Effector memory CD8-positive, alpha-beta T cell (primary cell): ENCODE data around the gene RGS19.
A peak's percentile ranks its signal among the peaks of the same experiment; 100 is the strongest.

Experiments used
- ATAC-seq: fragments of 150-1000 bp; cut with Tn5 transposase; replicated peaks from 2 replicates; pipeline ENCODE4 v1.10.0; 2021; ENCODE audit warnings: mild to moderate bottlenecking, moderate library complexity
- DNase-seq, 3 experiments: peaks; one replicate each; pipeline ENCODE4 v3.0.0; 2021
- H3K27ac Mint-ChIP-seq, 2 donors: one replicate each; pipeline ENCODE4 v1.8.0; 2022; ENCODE audit warnings: mild to moderate bottlenecking in 2 of 2, mixed read lengths in 2 of 2, moderate library complexity in 2 of 2
- H3K27me3 Mint-ChIP-seq, 2 donors: one replicate each; pipeline ENCODE4 v1.8.0; 2022; ENCODE audit warnings: mixed read lengths in 2 of 2
- H3K36me3 Mint-ChIP-seq: one replicate; pipeline ENCODE4 v1.8.0; 2022; ENCODE audit warnings: mild to moderate bottlenecking, moderate library complexity, mixed read lengths; ENCODE audit not compliant: insufficient read depth
- H3K4me1 Mint-ChIP-seq, 2 donors: one replicate each; pipeline ENCODE4 v1.8.0; 2022; ENCODE audit warnings: low read depth in 2 of 2, mixed read lengths in 2 of 2
- H3K4me3 Mint-ChIP-seq, 2 donors: one replicate each; pipeline ENCODE4 v1.8.0; 2022; ENCODE audit warnings: mild to moderate bottlenecking in 2 of 2, mixed read lengths in 2 of 2, moderate library complexity in 2 of 2
- H3K9me3 Mint-ChIP-seq, 2 donors: one replicate each; pipeline ENCODE4 v1.8.0; 2022; ENCODE audit warnings: mixed read lengths in 2 of 2

The RGS19 gene

DNA sequence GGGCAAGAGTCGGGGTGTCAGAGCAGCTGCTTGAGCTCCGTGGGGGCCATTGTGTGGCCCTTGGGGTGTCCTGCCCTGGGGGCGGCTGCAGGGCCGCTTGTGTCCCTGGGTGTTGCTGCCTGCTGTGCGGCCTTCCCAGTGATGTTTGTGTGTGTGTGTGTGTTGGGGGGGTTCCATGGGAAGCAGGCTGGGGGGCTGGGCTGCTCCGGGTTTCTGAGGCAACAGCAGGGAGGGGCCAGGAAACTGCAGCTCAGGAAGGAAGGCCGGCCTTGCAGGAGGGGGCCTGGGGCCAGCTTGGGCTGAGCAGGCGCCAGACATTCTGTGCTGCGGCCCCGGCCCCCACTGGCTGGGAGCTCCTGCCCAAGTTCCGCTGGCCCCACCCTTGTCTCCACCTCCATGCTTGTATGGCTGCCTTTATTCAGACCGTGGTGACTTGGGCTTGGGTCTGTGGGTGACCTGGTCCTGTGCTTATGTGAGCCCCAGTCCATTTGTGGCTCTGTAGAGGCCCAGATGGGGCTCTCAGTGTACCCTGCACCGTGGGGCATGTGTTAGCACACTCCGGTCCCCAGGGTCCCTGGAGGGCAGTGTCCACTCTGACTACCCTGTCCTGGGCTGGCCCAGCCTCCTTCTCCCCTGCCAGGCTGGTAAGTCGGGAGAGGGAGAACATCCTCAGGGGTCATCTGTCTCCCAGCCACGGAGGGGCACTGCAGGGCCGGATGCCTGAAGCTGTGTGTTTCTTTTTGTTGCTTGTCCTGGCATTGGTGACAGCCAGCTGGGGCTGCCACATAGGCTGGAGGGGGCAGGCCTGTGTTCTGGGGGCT, 25.3 kb downstream of the RGS19 start:
- H3K4me3 Mint-ChIP-seq: no peak overlapping the region
- H3K27ac Mint-ChIP-seq: no peak overlapping the region
- H3K36me3 Mint-ChIP-seq: no peaks in the 10 kb centered on the region
- H3K9me3 Mint-ChIP-seq: no peaks in the 10 kb centered on the region
- no peak for ATAC-seq
- DNase-seq: no peak
- peaks cover 5 to 16% of the 10 kb centered on the region in 2 donors for H3K4me1 Mint-ChIP-seq
- H3K27me3 Mint-ChIP-seq: peaks cover 27 to 52% of the 10 kb centered on the region in 2 donors

DNA sequence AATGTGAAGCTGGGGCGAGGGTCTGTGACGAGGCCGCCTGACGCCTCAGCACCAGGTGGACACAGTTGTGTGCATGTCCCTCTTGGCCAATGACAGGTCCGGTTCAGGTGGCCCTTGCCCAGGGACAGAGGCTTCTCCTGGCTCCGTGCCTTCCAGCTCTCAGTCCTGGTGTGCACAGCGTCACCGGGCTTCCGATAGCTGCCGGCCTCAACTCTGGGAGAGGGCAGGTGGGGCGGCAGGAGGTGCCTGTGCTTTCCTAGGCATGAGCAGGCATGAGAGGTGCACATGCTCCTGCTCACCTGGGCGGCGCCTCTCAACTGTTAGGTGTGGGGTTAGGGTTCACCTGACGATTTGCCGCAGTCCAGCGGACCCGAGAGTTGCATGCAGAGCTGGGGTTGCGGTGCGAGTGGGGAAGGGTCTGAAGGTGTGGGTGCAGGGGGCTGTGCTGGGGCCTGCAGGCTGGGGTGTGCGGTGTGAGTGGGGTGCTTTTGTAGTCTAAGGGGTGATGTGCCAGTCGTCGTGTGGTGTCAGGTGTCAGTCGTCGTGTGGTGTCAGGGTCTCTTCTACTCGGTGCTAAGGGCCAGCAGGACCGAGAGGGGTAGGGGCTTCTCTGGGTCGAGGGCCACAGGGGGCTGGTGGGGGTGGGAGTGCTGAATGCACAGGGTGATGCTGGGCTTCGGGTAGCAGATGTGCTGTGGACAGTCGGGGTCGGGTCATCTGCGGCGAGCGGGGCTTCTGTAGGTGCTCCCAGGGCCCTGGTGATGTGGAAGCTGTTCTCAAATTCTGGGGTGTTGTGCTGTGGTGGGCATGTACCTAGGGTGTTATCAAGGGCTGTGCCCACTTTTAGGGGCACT, 26.1 kb downstream of the RGS19 start:
- Mint-ChIP-seq H3K9me3 (no peaks in the 10 kb centered on the region), H3K4me1 (peaks cover 2 to 13% of the 10 kb centered on the region in 2 donors), H3K36me3 (no peaks in the 10 kb centered on the region), H3K27ac (no peak overlapping the region), H3K27me3 (peaks cover 27 to 52% of the 10 kb centered on the region in 2 donors), H3K4me3 (no peak overlapping the region)
- ATAC-seq (no peak), DNase-seq (no peak)

DNA sequence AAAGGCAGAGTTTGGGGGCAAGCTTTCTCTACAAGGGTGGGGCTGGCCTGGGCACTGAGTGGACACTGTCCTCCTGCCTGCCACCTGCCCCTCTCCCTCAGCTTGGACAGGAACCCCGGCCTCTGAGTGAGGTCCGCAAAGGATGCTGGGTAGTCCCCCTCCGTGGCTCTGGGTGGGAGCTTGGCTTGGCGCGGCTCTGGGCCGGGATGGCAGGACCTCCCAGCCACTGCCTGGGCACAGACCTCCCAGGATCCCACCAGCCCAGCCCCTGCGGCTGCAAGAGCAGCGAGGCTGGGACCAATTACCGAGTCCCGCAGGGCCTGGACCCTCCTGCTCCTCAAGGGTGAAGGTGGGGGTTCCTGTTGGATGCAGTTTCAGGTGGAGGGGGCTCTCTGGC, 27.0 kb downstream of the RGS19 start:
- Mint-ChIP-seq H3K4me1 (peaks cover 0 to 10% of the 10 kb centered on the region in 2 donors), H3K9me3 (no peaks in the 10 kb centered on the region), H3K27me3 (peaks cover 29 to 58% of the 10 kb centered on the region in 2 donors), H3K27ac (no peak overlapping the region), H3K36me3 (no peaks in the 10 kb centered on the region), H3K4me3 (no peak overlapping the region)
- ATAC-seq (no peak), DNase-seq (no peak)

DNA sequence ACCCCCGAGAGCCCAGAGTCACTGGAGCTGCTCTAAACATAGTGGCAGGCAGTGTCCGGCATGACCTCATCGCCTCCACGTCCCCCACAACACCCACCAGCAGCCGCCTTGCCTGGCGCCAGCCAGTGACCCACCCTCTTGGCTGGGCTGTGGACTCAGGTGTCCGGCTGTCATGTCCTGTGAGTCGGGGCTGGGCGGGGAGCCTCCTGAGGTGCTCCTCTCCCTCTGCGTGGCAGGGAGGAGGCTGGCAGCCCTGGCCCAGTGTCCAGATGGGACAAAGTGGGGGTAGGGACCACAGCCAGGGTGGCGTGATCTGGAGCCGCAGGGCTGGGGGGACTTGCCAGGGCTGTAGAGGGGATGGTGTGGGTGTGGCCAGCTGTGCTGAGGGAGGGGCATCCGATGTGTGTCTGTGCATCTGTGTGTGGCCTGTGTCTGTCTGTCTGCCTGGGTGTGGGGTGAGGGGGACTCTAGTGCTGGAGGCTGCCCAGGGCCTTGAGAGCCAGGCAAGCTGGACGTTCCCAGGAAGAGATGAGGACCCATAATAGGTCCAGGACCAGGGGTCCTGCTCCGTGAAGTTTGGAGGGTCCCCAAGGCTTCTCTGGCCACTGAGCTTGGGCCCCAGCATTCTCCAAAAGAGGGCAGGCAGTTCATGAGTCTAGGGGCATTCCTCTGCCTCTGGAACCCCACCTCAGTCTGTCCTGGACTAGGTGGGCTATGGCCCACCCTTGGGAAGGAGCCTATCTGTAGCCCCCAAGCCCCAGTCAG, 27.6 kb downstream of the RGS19 start:
- Mint-ChIP-seq H3K4me1 (peaks cover 0 to 10% of the 10 kb centered on the region in 2 donors), H3K36me3 (peaks cover 2% of the 10 kb centered on the region), H3K27me3 (peaks cover 35 to 64% of the 10 kb centered on the region in 2 donors), H3K27ac (no peak overlapping the region), H3K9me3 (no peaks in the 10 kb centered on the region), H3K4me3 (no peak overlapping the region)
- no peak for DNase-seq
- ATAC-seq: no peak

DNA sequence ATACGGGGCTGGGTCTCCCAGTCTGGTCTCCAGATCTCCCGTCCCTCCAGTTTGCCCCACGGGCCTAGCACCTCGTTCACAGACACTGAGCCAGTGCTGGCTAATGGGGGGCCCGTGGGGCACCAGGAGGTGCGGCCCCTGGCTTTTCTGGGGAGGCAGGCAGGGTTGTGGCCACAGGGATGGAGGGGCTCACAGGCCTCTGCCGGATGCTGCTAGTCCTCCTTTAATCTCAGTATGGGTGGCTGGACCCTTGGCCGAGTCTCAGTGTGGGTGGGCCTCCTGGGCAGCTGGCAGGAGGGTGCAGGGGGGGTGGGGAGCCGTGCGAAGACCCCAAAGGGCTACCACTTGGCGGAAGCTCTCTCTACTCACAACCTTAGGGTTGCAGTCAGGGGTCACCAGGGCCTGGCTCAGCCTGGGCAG, 28.3 kb downstream of the RGS19 start:
- ATAC-seq (no peak), DNase-seq (no peak)
- Mint-ChIP-seq H3K4me3 (no peak overlapping the region), H3K4me1 (peaks cover under 1 to 12% of the 10 kb centered on the region in 2 donors), H3K27ac (no peak overlapping the region), H3K27me3 (peaks cover 42 to 71% of the 10 kb centered on the region in 2 donors), H3K9me3 (no peaks in the 10 kb centered on the region), H3K36me3 (peaks cover 5% of the 10 kb centered on the region)

DNA sequence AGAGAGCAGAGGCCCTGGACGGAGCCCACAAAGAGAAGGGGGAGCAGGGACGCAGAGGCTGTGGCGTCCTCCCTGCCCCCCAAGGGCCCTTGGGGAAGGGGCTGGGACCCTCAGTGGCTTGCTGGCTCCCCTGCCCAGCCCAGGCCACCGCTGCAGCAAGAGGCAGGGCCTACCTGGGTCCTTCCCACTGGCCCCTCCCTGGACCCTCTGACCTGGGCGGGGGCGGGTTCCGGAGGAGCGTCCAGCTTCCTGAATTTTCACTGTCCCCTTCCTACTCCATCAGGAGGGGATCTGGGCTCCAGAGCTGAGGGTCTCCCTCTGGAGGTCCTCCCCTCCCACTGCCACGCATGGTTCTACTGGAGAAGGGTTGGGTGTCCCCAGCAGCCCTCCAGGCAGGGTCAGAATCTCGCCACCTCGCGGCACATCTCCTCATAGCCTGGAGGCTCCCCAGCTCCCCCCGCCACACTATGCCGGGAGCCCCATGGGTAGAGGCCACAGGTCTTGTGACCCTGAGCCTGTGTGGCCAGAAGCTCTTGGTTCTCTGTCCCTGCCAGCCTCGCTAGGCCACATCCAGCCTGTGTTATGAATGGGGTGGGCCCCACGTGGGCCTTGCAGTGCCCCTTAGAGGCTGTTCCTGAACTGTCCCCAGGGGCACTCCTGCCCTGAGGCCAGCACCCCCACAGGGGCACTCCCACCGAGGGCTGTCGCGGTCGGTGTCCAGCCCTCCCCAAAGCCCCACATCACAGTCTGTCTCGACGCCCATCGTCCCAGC, 28.9 kb downstream of the RGS19 start:
- ATAC-seq (no peak), DNase-seq (no peak)
- H3K4me3 Mint-ChIP-seq: peak overlapping the region; percentile 10 to 23
- peaks cover 5 to 14% of the 10 kb centered on the region in 2 donors for H3K4me1 Mint-ChIP-seq
- H3K36me3 Mint-ChIP-seq: peaks cover 5% of the 10 kb centered on the region
- H3K27me3 Mint-ChIP-seq: peaks cover 46 to 75% of the 10 kb centered on the region in 2 donors
- H3K27ac Mint-ChIP-seq: no peak overlapping the region
- no peaks in the 10 kb centered on the region for H3K9me3 Mint-ChIP-seq

DNA sequence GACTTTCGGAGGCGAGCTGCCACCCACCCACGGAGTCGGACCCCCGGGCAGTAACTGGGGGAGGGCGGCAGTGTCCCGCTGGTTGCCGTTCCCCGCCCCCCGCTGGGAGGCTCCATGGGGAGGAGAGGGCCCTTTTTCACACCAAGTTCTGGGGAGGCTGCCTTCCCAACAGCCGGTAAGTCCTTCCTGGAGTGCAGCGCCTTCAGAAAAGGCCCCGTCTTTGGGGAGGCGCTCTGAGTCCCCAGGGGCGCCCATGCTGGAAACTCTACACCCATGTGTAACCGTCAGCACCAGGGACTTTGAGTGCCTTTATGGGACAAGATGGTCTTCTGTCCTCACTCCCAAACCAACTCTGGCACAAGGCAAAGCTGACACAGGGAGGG, 29.4 kb downstream of the RGS19 start:
- DNase-seq (no peak), ATAC-seq (no peak)
- Mint-ChIP-seq H3K27me3 (peaks cover 46 to 75% of the 10 kb centered on the region in 2 donors), H3K27ac (no peak overlapping the region), H3K4me3 (peak overlapping the region in 1 of 2 donors; percentile 59), H3K4me1 (peaks cover 5 to 13% of the 10 kb centered on the region in 2 donors), H3K36me3 (peaks cover 5% of the 10 kb centered on the region), H3K9me3 (no peaks in the 10 kb centered on the region)

DNA sequence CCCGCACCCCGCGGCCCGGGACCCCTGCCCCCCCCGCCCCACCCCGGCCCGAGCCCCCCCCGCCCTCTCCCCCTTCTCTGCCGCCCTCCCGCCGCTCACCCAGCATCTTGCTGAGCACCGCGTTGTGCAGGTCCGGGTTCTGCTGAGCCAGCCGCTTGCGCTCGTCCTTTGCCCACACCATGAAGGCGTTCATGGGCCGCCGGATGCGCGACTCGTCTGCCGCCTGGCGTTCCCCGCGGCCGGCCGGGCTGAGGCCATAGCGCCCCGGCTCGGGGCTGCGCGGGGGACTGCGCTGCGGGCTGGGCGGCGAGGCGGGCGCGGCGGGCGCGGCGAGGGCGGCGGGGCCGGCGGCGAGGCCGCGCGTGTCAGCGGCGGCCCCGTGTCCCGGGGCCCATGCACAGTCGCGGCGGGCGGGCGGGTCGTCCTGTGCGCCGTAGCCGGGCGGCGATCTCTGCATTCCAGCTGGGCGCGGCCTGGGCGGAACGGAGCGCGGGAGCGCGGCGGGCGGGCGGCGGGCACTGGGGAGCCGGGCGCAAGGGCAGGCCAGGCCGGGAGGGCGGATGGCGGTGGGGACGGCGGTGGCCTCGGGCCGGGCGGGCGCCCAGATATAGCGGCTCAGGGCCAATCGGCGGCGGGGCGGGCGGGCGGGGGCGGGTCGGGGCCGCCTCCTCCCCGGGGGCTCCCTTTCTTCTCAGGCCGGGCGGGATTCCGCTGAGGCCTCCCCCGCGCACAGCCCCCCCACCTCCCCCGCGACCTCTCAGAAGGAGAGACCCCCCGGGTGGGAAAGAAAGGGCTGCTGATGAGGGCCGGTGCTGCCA, 30.0 kb downstream of the RGS19 start, which contains the start of gene SOX18:
TSS of gene SOX18 (minus strand) at position 580 of the 818 bp plus-strand sequence. CDS start at position 457, 123 bp downstream.
- no peak for DNase-seq
- Mint-ChIP-seq H3K9me3 (no peaks in the 10 kb centered on the region), H3K36me3 (peaks cover 5% of the 10 kb centered on the region), H3K27me3 (peaks cover 46 to 79% of the 10 kb centered on the region in 2 donors), H3K4me1 (peaks cover 9 to 17% of the 10 kb centered on the region in 2 donors), H3K4me3 (peak within 1 kb of the TSS; percentile 37 to 64), H3K27ac (no peak within 1 kb of the TSS)
- ATAC-seq: peak; percentile 69

DNA sequence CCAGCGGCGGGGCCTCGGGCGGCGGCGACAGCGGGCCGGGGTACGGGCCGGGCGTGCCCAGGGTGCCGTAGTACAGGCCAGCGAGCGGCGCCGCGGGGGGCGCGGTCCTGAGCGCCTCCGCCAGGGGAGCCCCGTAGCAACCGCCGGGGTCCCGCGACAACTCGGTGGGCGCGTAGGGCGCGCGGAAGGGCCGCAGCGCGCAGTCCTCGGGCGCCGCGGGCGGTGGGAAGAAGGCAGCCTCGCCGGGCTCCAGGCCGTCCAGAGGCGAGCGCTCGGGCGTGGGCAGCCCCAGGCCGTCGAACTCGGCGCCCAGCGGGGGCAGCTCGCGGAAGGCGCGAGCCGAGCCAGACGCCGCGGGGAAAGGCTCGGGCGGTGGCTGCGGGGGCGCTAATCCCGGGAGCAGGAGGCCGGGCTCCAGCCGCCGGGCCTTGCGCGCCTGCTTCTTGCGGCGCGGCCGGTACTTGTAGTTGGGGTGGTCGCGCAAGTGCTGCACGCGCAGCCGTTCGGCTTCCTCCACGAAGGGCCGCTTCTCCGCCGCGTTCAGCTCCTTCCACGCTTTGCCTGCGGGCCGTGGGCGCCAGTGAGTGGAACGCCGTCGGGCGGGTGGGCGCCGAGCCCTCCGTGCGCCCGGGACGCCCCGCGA, 30.8 kb downstream of the RGS19 start:
- DNase-seq (no peak), ATAC-seq (peak; percentile 8)
- Mint-ChIP-seq H3K4me3 (peak overlapping the region; percentile 37 to 64), H3K9me3 (no peaks in the 10 kb centered on the region), H3K27ac (no peak overlapping the region), H3K4me1 (peaks cover 11 to 20% of the 10 kb centered on the region in 2 donors), H3K36me3 (peaks cover 5% of the 10 kb centered on the region), H3K27me3 (peaks cover 43 to 73% of the 10 kb centered on the region in 2 donors)

DNA sequence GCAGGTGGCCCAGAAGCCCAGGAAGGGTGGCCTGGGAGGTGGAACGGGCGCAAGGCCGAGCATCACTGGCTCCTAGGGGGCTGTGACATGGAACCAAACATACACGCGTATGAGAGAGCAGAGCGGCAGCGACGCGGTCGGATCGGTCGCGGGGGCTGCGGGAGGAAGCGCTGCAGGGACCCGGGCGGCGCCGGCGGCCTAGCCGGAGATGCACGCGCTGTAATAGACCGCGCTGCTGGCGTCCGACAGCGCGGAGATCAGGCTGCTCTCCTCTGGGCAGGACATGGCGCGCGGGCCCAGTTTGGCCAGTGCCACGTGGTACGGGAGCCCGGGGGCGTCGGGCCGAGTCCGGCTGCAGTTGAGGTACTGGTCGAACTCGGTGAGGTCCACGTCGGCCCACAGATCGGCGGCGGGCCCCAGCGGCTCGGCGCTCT, 31.3 kb downstream of the RGS19 start:
- Mint-ChIP-seq H3K27me3 (peaks cover 37 to 67% of the 10 kb centered on the region in 2 donors), H3K4me1 (peaks cover 13 to 14% of the 10 kb centered on the region in 2 donors), H3K9me3 (no peaks in the 10 kb centered on the region), H3K4me3 (peak overlapping the region in 1 of 2 donors; percentile 21), H3K27ac (no peak overlapping the region), H3K36me3 (peaks cover 5% of the 10 kb centered on the region)
- DNase-seq (no peak), ATAC-seq (peak; percentile 28)

DNA sequence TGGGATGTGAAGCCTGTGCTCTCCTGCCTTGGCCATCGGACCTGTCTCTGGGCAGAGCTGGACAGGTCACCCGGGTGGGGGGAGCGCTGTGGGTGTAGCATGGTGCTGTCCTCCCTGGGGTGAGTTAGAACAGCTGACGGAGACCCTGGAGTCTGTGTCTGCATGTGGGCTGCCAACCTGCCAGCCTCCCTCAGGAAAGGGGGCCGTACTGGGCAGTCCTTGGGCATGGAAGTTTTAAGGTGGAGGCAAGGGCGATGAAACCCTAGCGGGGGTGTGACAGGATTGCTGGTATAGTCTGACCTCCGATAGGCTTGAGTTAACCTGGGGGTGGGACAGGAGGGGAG, 32.3 kb downstream of the RGS19 start:
- peaks cover 13 to 14% of the 10 kb centered on the region in 2 donors for H3K4me1 Mint-ChIP-seq
- no peak overlapping the region for H3K27ac Mint-ChIP-seq
- no peak for ATAC-seq
- H3K4me3 Mint-ChIP-seq: peak overlapping the region; percentile 19 to 50
- DNase-seq: no peak
- H3K27me3 Mint-ChIP-seq: peaks cover 34 to 59% of the 10 kb centered on the region in 2 donors
- H3K36me3 Mint-ChIP-seq: peaks cover 5% of the 10 kb centered on the region
- no peaks in the 10 kb centered on the region for H3K9me3 Mint-ChIP-seq
